Measurements from ENCODE around the gene DAB1.

DAB1 gene

GRCh38 chr1:57254022-57254421 is 169.8 kb downstream of the DAB1 start:
- DNase-seq (ENCODE audit: extremely low read depth, low read depth): no peak
- no peak for TF ChIP-seq CTCF (IDR thresholded peaks at IDR 0.05; ENCODE audit: low read depth, low read length, missing control alignments)
- H3K4me3 ChIP-seq (replicated peaks; ENCODE audit: low read depth, low read length): no peak overlapping the region

- no peak overlapping the region for H3K4me3 ChIP-seq (replicated peaks; ENCODE audit: low read depth, low read length)
- DNase-seq (ENCODE audit: extremely low read depth, low read depth): no peak
Measured at GRCh38 chr1:57252597-57253294, 171.1 kb downstream of the DAB1 start.

DNA sequence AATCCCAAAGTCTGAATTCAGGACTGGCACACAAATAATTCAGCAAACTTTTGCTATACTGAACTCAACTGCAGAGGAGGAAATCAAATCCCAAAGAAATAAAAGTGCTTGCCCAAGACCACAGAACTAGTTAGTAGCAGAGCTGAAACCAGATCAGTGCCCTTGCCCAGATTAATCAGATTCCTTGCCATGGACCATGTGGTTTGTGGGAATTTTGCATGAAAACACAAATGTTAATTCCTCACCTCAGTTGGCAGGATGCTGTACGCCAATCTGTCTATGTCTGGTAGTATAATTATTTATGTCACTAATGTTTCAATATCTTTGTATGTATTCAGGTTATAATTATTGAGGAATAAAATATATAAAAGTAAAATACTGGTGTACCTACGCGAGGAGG is 173.8 kb downstream of the DAB1 start:
- H3K4me3 ChIP-seq (replicated peaks; ENCODE audit: low read depth, low read length): no peak overlapping the region
- no peak for TF ChIP-seq CTCF (IDR thresholded peaks at IDR 0.05; ENCODE audit: low read depth, low read length, missing control alignments)
- no peak for DNase-seq (ENCODE audit: extremely low read depth, low read depth)

More at GRCh38 chr1:57252597-57253294, 171.1 kb downstream of the DAB1 start:
- no peak for TF ChIP-seq CTCF (IDR thresholded peaks at IDR 0.05; ENCODE audit: low read depth, low read length, missing control alignments)

- no peak for DNase-seq (ENCODE audit: extremely low read depth, low read depth)
- no peak overlapping the region for H3K4me3 ChIP-seq (replicated peaks; ENCODE audit: low read depth, low read length)
- no peak for TF ChIP-seq CTCF (IDR thresholded peaks at IDR 0.05; ENCODE audit: low read depth, low read length, missing control alignments)
Measured at GRCh38 chr1:57249511-57249910, 174.3 kb downstream of the DAB1 start.

- DNase-seq (ENCODE audit: extremely low read depth, low read depth): no peak
- no peak overlapping the region for H3K4me3 ChIP-seq (replicated peaks; ENCODE audit: low read depth, low read length)
- no peak for TF ChIP-seq CTCF (IDR thresholded peaks at IDR 0.05; ENCODE audit: low read depth, low read length, missing control alignments)
Measured at GRCh38 chr1:57248830-57249229, 175.0 kb downstream of the DAB1 start.

- no peak for DNase-seq (ENCODE audit: extremely low read depth, low read depth)
- TF ChIP-seq CTCF (IDR thresholded peaks at IDR 0.05; ENCODE audit: low read depth, low read length, missing control alignments): no peak
- H3K4me3 ChIP-seq (replicated peaks; ENCODE audit: low read depth, low read length): no peak overlapping the region
Measured at GRCh38 chr1:57238233-57238781, 185.6 kb downstream of the DAB1 start.
